ENCODE results near the gene NPBWR2.

NPBWR2 gene

DNA sequence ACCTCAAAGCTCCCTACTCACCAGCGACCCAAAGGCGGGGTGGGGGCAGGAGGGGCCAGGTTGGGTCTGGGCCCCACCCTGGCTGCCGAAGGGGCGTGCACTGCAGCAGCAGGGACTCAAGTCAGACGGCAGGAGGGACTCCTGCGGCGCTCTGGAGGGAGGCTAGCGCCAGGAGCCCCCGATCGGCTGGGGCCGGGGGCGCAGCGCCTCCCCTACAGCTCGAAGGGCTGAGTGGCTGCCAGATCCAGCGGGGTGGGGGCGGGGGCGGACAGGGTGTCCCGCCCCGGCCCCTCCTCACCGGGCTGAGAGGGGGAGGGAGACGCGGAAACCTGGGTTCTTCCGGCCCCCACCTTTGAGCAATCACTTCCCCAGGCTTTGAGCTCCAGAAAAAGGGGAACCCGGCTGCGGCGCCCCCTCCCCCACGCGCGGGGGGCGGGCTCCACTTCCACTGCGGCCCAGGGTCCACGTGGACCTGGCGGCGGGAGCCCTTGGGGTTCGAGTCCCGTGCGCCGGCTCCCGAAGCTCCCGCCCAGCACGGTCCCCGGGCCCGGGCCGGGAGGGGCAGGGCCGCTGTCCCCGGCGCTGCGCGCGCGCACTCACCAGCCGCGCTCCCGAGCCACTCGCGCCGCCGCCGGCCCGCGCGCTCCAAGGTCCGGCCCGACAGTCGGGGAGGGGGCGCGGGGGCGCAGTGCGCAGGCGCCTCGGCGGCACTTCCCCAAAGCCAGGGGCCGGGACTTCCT is 27.9 kb downstream of the NPBWR2 start, which contains the start of gene RGS19:
TSS of gene RGS19 (minus strand) at position 246 of the 740 bp plus-strand sequence. CDS start 2,632 bp downstream, outside the sequence.
- TF ChIP-seq, protein P1, sequence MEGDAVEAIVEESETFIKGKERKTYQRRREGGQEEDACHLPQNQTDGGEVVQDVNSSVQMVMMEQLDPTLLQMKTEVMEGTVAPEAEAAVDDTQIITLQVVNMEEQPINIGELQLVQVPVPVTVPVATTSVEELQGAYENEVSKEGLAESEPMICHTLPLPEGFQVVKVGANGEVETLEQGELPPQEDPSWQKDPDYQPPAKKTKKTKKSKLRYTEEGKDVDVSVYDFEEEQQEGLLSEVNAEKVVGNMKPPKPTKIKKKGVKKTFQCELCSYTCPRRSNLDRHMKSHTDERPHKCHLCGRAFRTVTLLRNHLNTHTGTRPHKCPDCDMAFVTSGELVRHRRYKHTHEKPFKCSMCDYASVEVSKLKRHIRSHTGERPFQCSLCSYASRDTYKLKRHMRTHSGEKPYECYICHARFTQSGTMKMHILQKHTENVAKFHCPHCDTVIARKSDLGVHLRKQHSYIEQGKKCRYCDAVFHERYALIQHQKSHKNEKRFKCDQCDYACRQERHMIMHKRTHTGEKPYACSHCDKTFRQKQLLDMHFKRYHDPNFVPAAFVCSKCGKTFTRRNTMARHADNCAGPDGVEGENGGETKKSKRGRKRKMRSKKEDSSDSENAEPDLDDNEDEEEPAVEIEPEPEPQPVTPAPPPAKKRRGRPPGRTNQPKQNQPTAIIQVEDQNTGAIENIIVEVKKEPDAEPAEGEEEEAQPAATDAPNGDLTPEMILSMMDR (IDR thresholded peaks at IDR 0.05; ENCODE audit: extremely low read depth, insufficient read depth, missing control alignments), result no peak
- in situ Hi-C loops (cut with MboI; ENCODE audit: low pct_unique_long_range_greater_than_20kb, low sequenced_read_pairs, unreplicated experiment), result no loop called here
- peak; percentile 95 for DNase-seq (ENCODE audit: low spot score)

DNA sequence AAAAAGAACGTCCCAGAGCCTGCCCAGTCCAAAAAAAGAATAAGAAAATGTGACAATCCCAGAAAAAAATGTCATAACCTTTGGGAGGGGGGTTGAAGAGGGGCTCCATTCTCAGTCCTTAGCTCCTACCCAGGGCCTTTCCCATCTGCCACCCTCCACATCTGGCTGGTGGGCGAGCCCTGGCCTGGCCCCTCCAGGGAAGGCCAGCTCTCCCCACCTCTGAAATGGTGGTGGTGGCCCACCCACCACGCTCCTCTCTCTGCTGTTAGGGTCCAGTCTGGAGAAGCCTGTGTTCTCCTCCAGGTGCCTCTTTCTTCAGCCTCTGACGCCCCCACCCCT is 28.5 kb downstream of the NPBWR2 start:
- TF ChIP-seq, protein P1 (IDR thresholded peaks at IDR 0.05; ENCODE audit: extremely low read depth, insufficient read depth, missing control alignments), result no peak
- in situ Hi-C loops (cut with MboI; ENCODE audit: low pct_unique_long_range_greater_than_20kb, low sequenced_read_pairs, unreplicated experiment), result no loop called here
- no peak for DNase-seq (ENCODE audit: low spot score)

DNA sequence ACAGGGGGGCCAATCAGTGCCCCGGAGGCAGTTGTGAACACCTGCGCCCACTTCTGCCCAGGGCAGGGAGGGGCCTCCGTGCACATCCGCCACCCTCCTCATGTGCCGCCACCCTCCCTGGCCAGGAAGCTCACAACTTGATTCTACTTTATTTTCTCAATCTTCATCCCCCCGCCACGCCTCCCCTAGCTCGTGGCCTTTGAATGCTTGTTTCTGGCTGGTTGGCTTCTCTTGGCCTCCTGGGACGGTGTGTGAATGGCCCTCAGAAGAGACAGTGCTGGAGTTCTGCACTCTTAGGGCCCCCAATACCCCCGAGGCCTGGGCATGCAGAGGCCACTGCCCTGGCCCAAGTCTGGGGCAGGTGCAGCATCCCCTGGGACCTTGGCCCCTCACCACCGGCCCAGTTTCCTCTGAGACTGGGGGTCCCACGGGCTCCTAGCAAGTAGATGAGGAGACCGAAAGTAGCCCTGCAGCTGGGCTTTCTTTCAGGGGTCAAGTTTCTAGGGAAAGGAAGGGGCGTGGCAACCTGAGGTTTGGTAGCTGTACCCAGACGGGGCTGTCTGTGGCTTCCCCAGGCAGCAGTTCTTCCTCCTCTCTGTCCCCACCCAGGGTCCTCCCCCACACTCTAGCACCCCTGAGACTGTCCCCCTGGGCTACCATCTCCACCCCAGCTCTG is 29.4 kb downstream of the NPBWR2 start:
- no peak for DNase-seq (ENCODE audit: low spot score)
- in situ Hi-C loops (cut with MboI; ENCODE audit: low pct_unique_long_range_greater_than_20kb, low sequenced_read_pairs, unreplicated experiment), result no loop called here
- TF ChIP-seq, protein P1 (IDR thresholded peaks at IDR 0.05; ENCODE audit: extremely low read depth, insufficient read depth, missing control alignments), result no peak

DNA sequence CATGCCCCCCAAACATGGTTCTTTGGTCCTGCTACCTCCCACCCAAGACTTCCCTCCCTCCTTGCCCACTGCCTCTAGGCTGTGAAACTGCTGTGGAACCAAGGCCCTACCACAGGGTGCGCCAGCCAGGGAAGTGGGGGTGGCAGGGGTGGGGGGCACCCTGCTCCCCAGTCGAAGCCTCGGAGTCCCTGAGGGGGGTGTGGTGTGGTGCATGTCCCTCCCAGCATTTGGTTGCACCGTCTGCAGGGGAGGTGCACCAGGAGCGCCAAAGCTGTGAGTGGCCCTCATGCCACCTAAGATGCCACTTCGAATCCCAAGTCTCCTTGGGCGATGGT is 29.9 kb downstream of the NPBWR2 start:
- TF ChIP-seq, protein P1 (IDR thresholded peaks at IDR 0.05; ENCODE audit: extremely low read depth, insufficient read depth, missing control alignments), result no peak
- DNase-seq (ENCODE audit: low spot score), result no peak
- in situ Hi-C loops (cut with MboI; ENCODE audit: low pct_unique_long_range_greater_than_20kb, low sequenced_read_pairs, unreplicated experiment), result no loop called here

DNA sequence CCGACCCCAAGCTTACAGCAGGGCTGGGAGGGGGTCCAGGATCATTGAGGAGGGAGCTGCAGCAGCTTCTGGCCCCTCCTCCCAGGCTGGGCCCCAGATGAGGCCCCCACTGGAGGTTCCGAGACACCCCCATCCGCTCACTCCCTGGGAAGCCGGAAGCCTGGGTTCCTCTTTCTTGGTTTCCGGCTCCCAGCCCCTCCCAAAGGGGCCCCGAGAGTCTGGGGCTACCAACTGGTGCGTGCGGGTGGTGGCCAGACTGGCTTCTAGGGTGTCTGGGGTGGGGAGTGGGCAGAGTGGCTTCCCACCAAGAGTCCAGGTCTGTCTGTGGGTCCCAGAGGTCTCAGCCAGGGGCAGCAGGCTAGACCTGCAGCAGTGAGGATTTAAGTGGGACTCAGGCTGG is 30.3 kb downstream of the NPBWR2 start:
- in situ Hi-C loops (cut with MboI; ENCODE audit: low pct_unique_long_range_greater_than_20kb, low sequenced_read_pairs, unreplicated experiment), result no loop called here
- TF ChIP-seq, protein P1 (IDR thresholded peaks at IDR 0.05; ENCODE audit: extremely low read depth, insufficient read depth, missing control alignments), result no peak
- DNase-seq (ENCODE audit: low spot score), result peak; percentile 70

DNA sequence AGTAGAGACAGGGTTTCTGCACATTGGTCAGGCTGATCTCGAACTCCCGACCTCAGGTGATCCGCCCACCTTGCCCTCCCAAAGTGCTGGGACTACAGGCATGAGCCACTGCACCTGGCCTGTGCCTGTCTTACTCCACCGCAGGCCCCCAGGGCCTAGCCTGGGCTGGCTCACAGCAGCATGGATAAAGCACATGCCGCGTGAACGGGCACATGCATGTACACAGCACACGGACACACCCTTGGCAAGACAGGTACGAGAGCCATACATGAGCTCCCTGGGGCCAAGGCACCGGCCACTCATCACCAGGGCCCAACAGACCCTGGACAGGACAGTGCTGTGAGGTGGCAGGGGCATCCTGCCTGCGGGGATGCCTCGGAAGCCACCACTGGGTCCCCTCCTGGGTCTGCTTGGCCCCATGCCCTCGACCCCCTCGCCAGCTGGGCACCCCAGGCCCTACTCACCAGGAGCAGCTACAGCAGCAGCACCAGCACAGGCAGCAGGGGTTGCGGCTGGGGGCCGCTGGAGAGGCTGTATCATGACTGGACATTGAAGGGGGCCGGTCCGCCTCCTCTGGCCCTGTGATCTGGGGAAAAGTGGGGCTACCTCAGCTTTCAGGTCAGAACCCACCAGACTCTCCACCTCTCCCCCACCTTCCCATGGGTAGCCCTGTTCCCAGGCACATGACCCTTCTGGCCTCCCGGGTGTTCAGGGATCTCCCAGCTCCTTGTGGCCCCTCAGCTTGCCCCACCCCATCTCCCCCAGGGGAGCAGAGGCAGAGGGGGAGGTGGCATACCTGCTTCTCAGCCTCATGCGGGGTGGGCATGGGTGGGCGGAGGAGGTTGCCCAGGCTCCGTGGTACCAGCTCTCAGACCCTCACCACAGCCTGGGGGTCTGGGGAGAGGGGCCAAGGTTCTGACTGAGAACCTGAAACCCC is 31.0 kb downstream of the NPBWR2 start:
- TF ChIP-seq, protein P1 (IDR thresholded peaks at IDR 0.05; ENCODE audit: extremely low read depth, insufficient read depth, missing control alignments), result no peak
- in situ Hi-C loops (cut with MboI; ENCODE audit: low pct_unique_long_range_greater_than_20kb, low sequenced_read_pairs, unreplicated experiment), result no loop called here
- DNase-seq (ENCODE audit: low spot score), result no peak
